Activated CD4-positive, alpha-beta T cell treated with anti-CD3 and anti-CD28 coated beads, Interleukin-2, Interleukin-6, amounts not matched to agents 100 ng/mL and 50 ng/mL, durations not matched to agents 16 hours and 8 hours (primary cell): ENCODE results near the gene TLE6.
"Not testable (repeated sequence)": the region's sequence is repeated elsewhere in the genome, so short reads cannot be mapped to it uniquely, and the experiment has no call there.

ENCODE experiments used
- DNase-seq: peaks from one replicate; pipeline ENCODE4 v3.0.0-alpha.2; 2020

TLE6 gene

DNA sequence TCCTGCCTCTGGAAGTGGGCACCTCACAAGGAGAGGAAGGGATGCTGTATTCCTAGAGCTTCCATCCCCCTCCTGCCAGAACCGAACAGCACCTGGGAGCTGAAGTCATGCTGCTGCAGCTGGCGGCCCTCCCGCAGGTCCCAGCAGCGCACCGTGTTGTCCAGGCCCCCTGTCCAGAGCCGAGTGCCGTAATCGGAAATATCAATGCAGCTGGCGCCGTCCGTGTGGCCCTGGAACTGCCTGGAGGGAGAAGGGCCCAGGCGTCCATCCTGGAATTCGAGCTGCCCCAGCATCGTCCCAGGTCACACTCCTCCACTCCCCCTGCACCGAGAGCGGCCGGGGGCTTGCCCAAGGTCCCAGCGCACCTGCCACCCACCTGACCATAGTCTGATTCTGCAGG is 28.0 kb downstream of the TLE6 start:
- no peak for DNase-seq

DNA sequence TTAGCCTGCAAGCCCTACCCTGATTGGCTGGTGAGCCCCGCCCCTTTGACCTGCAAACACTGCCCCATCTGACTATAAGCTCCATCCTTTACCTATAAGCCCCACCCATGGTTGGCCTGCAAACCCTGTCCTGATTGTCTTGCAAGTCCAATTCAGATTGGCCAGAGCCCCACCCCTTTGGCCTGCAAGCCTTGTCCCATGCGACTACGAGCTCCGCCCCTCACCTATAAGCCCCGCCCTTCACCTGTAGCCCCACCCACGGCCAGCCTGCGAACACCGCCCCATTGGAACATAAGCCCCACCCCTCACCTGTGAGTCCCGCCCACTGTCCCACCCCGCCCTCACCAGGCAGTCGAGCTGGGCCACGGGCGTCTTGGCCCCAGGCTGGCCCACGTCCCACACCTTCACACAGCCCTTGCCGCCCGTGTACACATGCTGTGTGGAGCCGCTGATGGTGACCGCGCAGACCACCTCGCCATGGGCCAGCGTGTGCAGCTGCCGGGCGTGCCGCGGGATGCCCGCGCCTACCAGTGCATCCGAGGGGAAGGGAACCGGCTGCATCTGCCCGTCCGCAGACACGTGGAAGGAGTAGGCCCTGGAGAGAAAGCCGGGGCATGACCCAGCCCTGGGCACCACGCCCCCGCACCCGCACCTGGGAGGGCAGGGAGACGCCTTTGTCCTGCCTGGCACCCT is 28.9 kb downstream of the TLE6 start:
- peak; percentile 15 for DNase-seq

DNA sequence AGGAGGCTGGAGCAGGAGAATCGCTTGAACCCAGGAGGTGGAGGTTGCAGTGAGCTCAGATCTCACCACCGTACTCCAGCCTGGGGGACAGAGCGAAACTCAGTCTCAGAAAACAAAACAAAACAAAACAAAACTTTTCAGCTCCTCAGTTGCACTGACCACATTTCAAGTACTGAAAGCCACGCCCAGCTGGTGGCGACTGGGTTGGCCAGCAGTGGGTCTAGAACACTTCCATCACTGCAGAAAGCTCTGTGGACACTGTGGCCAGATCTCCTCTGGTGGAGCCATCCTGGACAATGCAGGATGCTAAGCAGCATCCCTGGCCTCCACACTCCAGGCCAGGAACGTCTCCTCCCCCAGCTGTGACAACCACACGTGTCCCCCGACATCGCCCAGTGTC is 30.6 kb downstream of the TLE6 start:
- DNase-seq, result no peak

DNA sequence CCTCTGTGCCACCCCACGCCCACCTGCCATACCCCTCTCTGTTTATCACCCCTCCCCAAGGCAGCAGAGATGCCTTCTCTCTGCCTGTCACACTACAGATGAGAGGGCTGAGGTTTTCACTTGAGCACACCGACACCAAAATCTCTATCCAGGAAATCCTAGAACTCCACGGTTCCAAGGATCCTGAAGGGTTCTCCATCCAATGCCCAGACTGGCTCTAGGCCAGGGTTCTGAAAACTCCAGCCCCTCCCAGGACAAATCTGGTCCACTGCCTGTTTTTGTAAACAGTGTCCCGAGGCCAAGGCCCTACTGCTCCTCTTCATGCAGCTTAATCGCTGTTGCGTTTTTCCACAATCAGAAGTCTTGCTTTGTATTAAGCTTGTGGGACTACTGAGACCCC is 31.6 kb downstream of the TLE6 start:
- DNase-seq, result no peak

DNA sequence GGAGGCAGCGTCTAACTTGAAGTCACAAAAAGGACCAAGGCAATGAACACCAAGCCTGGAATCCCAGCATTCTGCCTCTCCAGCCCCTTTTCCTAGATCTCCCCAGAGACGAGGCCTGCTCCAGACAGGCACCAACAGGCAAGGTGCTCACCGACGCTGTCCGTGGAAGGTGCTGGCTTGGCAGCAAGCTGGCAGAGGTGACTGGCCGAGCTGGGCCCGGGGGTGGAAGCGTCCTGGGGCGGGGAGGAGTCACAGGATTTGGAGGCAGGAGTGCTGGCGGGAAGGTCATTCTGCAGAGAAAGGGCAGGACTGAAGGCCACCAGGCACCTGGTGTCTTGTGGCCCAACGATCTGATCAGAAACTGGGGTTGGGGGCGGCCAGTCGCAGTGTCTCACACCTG is 33.5 kb downstream of the TLE6 start:
- no peak for DNase-seq

DNA sequence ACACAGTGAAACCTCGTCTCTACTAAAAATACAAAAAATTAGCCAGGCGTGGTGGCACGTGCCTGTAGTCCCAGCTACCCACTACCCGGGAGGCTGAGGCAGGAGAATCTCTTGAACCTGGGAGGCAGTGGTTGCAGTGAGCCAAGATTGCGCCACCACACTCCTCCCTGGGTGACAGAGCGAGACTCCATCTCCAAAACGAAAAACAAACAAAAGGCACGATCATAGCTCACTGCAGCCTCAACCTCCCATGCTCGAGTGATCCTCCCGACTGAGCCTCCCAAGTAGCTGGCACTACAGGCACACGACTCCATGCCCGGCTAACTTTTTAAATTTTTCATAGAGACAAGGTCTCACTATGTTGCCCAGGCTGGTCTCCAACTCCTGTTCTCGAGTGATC is 34.7 kb downstream of the TLE6 start:
- not testable (repeated sequence) for DNase-seq

DNA sequence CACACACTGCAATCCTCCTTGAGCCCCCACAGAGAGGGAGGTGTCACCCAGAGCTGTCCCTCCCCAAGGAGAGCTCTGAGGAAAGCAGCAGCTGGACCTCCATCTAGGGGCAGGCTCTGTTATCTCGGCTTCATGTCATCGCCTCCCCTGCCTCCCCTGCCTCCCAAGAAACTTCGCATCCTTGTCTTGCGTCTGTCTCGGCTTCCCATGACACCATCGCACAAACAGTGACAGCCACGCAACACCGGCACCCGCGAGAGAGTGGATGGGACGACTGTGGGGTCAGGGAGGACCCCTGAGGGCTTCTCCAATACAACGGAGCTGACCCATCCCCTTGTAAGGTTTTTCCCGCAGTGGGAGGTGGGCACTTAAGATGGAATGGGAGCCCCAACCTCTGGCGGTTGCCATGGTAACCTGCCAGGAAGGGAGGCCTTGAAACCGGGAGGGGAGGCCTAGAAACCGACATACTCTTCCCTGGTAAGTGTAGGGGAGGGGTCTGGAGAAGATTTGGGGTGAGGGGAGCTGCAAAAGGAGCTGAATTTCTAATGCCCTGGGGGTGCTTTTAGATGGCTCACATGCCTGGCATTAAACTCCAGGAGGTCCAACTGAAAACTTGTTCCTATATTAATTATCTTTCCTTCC is 35.4 kb downstream of the TLE6 start:
- no peak for DNase-seq

DNA sequence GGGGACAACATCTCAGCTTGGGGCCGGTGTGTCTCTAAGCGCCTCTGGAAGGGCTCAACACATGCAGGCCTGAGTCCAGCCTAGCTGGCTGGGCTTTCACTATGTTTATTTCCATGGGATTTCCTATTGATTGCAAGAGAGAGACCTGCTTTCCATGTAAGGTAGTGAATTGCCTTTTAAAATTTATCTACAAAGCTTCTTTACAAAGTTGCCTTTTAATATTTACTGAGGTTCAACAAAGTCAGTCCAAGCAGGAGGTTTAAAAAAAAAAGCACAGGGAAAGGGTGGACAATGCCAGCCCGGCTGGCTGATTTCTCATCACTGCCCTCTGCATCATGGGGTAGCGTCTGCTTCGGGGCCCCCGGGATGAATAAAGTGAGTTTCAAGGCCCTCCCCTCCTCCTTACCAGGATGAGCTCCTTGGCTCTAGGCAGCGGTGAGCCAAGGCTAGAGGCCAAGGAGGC is 35.9 kb downstream of the TLE6 start:
- DNase-seq, result no peak

DNA sequence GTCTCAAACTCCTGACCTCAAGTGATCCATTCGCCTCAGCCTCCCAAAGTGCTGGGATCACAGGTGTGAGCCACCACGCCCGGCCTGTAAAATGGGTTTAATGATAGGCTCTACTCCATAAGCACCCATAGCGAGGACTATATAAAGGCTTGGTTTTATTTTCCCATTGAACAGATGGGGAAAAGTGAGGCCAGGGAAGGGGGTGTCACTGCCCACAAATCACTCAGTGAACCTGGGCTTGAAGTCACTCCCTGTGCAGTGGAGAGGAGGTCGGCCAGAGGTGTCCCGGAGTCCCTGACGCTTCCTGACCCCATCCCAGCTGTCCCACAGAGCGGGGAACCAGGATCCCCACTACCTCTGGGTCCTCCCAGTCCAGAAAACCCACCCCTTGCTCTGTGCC is 36.8 kb downstream of the TLE6 start:
- no peak for DNase-seq

DNA sequence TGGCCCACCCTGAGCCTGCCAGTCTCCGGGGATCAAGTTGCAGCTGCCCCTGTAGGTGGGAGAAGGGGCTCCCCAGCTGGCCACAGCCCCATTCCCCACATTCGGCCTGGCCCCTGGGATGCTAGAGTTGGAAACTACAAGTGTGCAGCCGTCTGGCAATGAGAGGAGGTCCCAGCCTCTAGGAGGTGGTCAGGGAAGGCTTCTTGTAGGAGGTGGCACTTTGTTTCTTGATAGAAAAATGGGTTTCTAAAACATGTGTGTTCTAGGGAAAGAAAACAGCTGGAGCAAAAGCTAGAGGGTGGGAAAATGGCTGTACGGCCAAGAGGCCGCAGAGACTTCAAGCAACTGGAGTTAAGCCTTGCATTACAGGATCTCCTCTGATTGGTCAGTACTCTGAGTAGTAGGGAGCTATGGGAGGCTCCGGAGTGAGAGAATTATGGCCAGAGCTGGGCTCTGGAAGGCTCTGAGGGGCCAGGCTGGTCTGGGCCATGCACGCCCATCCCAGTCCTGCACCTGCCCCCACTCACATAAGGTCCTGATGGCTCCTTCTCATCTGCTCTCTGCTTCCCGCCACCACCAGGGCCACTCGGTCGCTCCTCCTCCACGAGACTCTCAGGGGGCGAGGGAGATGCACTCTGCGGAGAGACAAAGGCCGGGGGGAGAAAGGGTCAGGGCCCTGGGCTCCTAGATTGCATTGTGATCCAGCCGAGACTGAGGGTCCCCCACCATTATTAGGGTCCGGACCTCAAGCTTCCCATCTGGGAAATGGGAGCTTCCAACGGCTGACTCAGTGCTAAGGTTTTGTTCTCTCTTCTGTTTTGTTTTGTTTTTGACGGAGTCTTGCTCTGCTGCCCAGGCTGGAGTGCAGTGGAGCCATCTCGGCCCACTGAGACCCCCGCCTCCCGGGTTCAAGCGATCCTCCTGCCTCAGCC is 38.0 kb downstream of the TLE6 start:
- DNase-seq, result no peak

DNA sequence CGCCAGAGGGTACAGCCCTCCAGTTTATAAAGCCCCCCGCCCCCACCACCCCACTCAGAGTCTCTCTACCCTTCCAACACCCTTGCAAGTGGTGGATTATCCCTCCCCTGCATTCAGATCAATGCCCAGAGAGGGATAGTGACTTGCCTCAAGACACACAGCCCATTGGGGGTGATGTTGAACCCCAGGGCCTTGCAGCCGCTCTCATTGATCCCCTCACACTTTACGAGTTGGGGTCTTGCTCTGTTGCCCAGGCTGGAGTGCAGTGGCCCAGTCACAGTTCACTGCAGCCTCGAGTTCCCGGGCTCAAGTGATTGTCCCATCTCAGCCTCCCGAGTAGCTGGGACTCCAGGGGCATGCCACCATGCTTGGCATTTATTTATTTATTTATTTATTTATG is 40.6 kb downstream of the TLE6 start:
- no peak for DNase-seq

DNA sequence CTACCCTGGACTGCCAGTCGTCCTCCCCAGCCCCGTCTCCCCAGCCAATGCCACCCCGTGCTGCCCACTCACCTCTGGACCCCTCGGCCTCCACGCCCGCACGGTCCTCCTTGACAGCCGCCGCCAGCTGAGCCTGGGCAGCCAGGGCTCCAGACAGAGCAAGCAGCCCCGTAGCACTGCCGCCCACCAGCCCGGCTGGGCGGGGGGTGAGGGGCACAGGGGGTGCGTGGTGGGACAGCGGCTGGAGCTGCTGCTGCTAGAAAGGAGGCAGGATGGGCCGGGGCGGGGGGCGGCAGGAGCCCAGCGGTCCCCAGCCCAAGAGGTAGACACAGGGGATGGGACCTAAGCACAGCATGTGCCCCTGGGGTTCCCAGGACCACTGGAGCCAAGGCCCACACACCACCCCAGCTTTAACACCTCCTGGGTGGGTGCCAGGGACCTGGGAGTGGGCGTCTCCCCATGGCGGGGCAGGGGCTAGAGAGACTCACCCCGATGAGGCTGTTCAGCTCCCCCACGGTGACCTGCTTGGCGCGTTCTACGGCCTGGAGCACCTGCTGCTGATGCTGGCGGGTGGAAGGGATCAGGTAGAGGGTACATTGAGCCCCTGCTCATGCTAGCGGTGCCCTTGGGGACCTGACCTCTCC is 42.0 kb downstream of the TLE6 start:
- DNase-seq, result no peak

DNA sequence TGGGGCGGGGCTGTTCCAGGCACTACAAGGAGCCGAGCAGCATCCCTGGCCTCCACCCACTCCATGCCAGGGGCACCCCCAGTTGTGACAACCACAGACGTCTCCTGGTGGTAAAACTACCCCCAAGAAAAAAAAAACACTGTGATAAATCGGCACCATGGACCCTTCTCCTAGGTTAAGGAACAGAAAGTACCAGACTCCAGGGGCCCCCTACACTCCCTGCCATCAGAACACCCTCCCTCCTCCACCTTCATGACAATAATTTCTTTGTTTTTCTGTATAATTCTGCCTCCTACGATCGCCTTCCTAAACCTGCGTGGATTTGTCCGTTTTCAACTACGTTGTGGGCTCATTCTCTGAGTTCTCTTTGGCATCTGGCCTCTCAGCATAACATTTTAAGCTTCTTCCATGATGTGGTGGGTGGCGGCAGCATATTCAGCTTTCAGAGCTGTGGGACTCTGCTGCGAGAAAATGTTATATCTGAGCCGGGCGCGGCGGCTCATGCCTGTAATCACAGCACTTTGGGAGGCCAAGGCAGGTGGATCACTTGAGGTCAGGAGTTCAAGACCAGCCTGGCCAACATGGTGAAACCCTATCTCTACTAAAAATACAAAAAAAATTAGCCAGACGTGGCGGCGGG is 43.1 kb downstream of the TLE6 start:
- DNase-seq, result no peak

DNA sequence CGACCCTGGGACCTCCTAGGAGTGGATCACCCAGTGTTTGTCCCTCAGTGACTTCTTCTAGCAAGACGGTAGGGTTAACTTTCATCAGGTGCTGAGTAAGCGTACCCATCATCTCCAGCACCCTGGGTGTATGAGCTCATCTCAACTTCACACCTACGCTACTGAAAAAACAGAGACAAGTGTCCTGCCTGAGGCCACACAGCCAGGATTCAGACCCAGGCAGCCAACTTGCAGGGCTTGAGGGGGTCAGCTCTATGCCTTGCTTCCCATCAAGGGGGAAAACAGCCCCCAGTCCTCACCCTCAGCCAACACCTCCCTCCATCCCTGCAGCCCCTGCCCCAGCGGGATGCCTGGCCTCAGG is 47.1 kb downstream of the TLE6 start:
- peak; percentile 61 for DNase-seq

DNA sequence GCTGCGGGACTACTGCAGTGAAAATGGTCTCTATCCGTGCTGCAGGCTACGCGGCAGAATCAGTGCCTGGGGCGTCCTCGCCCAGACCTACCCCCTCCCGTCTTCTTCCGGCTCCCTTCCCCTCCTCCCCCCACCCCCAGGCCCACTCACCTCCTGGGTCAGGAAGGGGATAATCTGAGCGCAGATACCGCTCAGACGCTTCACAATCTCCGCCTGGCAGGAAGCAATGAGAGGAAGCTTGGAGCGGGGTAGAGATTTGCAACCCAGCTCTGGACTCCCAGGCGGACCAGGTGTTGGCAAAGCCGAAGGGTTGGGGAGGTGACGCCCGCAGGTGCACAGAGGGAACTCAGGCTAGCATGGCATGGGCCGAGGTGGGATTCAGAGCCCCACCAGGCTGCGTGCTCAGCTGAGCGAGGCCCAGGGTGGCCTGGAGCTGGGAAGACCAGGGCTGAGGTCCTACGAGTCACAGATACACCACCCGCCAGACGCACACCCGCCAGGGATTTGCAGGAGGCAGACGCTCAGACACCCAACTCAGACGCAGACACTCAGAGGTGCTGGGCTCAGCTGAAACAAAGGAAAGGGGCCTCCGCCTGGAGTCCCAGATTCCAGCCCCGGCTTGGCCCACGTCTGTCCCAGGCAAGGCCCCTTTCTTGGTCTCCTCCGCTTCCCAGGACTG is 47.6 kb downstream of the TLE6 start:
- DNase-seq, result peak; percentile 10

DNA sequence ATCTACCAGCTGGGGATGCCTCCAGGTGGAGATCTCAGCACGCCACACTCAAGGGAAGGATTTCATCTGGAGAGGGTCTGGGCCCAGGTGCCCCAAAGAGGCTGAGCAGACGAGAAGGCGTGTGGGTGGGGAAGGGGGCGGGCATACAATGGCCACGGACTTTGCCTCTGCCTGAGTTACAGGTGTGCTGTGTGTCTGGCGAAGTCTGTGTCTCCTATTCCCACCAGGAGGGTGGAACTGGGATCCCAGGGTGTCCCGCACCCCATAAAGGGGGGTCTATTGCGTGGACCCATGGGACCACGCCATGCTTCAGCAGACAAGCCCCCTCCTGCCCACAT is 48.2 kb downstream of the TLE6 start:
- DNase-seq, result no peak

DNA sequence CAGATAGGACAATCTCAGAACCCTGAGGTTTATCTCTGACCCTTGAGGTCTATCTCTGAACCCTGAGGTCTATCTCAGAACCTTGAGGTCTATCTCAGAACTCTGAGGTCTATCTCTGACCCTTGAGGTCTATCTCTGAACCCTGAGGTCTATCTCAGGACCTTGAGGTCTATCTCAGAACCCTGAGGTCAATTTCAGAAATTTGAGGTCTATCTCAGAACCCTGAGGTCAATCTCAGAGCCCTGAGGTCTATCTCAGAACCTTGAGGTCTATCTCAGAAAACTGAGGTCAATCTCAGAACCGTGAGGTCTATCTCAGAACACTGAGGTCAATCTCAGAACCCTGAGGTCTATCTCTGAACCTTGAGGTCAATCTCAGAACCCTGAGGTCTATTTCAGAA is 49.4 kb downstream of the TLE6 start:
- no peak for DNase-seq

DNA sequence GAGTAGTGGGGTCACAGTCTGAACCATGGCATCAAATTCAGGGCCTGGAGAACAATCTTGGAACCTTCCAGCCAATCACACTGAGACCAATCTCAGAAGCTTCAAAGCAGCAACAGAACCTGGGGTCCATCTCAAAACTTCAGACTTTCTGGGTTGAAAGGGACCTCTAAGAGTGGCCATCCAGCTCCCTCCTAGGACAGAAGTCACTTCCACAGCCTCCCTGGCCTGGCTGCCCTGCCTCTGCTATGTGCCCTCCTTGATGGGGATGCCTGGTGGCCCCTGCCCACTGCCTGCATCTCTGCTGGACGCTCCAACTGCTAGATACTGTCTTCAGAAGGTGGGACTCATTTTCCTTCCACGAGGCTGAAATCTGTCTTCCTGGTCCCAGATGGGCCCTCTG is 49.9 kb downstream of the TLE6 start:
- DNase-seq, result no peak

DNA sequence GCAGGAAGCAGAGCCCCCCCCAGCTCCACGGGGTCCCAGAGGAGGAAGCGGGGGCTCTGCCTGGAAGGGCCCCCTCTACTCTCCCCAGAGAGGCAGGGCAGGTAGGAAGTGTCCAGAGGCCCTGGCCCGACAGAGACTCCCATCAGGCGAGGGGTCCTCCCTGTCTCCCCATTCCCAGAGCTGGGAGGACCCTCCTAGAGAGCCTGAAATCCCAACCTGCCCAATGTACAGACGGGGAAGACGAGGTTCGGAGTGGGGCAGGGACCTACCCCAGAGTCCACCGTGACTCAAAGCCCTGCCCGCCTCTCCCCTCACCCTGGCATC is 50.6 kb downstream of the TLE6 start:
- DNase-seq, result no peak

DNA sequence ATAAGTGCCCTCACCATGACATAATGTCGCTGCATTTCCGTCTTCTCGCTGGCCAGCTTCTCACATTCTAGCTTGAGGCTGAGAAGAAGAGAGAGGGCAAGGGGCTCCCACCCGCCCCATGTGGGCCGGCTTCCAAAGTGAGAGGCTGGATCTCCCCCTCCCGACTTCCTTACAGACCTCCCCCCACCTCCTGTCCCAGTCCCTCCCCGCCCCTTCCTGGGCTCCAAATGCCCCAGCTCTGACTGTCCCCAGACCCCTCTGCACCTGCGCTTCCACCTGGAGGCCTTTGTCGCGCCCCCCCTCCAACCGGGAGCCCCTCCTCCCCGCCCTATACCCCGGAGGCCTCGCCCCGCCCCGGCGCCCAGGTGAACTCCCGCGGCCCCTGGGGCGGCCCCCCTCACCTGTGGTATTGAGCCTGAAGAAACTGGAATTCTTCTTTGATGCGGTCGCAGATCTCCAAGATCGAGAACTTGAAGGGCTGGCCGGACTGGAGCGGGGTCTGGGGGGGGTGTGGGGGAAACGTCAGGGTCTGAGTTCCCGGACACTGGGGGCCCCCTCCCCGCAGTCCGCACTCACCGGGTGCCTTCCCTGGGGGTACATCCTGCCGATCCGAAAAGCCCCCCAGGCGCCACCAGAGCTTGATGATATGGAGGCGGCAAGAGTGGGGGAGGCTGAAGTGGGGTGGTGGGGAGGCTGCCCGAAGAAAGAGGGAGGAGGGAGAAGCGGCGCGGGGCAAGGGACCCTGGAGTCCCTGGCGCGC is 51.1 kb downstream of the TLE6 start:
- DNase-seq, result no peak

DNA sequence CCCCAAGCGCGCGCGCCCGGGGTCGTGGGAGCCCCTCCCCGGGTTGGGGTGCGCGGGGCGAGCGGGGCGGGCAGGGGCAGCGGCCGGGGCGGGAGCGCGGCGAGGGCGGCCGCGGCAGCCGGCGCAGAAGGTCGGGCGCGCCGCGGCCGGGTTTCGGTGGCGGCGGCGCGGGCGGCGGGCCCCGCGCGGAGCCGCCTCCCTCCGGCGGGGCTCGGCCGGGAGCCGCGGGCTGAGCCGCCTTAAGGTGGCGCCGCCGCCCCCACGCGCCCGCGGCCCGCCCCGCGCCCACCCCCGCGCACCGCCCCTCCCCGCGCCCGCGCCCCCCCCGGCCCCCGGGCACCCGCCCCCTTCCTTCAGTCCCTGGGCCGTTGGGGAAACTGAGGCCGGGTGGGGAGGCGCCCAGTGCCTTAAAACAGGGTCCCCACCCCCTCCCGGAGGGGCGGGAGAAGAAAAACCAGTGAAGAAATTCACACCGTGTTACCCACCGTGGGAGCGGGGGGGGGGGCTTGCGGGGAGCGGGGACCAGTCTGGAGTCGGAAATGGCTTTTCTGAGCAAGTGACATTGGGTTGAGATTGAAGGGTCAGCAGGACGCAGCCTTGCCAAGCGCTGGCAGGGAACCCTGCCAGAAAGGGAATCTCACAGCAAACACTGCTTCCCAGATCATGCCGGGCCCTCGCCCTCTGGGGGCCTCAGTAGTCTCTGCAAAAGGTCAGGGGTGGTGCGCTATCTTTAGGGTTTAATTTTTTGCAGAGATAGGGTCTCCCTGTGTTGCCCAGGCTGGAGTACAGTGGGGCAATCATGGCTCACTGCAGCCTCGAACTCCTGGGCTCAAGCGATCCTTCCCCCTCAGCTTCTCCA is 51.9 kb downstream of the TLE6 start, which contains the start of gene TLE2:
TSS of gene TLE2 (minus strand) at position 216 of the 859 bp plus-strand sequence. CDS start 376 bp downstream, outside the sequence.
- no peak for DNase-seq
